ENCODE data around the gene SH3BP2. TPM values are rescaled to one million over a fixed set of nuclear protein-coding genes. Genes with fewer than 3 reads are reported as not detected.

Gene SH3BP2
- total RNA-seq (2013), result 181 TPM
- polyA plus RNA-seq (100 to 1,000 TPM in 1 of 3 donors, 10 to 100 TPM in 2; 19.1 to 478 (median 26.9) TPM), polyA minus RNA-seq (296 and 339 TPM in 2 replicates), total RNA-seq (238 to 1,129 (median 607) reads per million in 11 experiments)

GRCh38 chr4:2792711-2793585 lies at the start of gene SH3BP2:
Gene SH3BP2 (plus strand): TSS chr4:2793085. CDS start chr4:2820618, 27,533 bp downstream.
- H3K27ac ChIP-seq (ENCODE audit: low read depth in 1 of 2, low read length in 2 of 2), result peak within 1 kb of the TSS; percentile 96 to 99
- H3K79me2 ChIP-seq (ENCODE audit: insufficient read depth, low read length), result peaks cover 54% of the 10 kb centered on the region
- no peaks in the 10 kb centered on the region for H3K9me3 Mint-ChIP-seq
- peaks cover 30 to 33% of the 10 kb centered on the region in 2 donors for H3K36me3 Mint-ChIP-seq
- intact Hi-C loops (cut with micrococcal nuclease), result no loop called here
- H3K4me1 ChIP-seq (ENCODE audit: control insufficient read depth in 1 of 2, insufficient read depth in 2 of 2, low read length in 2 of 2), result peaks cover 88 to 90% of the 10 kb centered on the region in 2 donors
- peak within 1 kb of the TSS; percentile 93 to 95 for H3K4me3 Mint-ChIP-seq
- H3K27me3 Mint-ChIP-seq (ENCODE audit: low read depth in 3 of 3), result peaks cover 0 to 5% (median 2%) of the 10 kb centered on the region in 3 donors
- peaks cover 50% of the 10 kb centered on the region for H4K20me1 ChIP-seq (ENCODE audit: insufficient read depth, low read length)
- peaks cover 81% of the 10 kb centered on the region for H3K4me1 Mint-ChIP-seq
- 8% methylated on average over 103 of the region's 104 CpGs for WGBS (ENCODE audit: insufficient coverage)
- H3K9me3 ChIP-seq (replicated peaks in 1 of 2; ENCODE audit: control insufficient read depth in 1 of 2, insufficient read depth in 1 of 2, low read length in 2 of 2), result no peaks in the 10 kb centered on the region
- peaks cover 17 to 22% of the 10 kb centered on the region in 2 donors for H3K36me3 ChIP-seq (replicated peaks in 1 of 2; ENCODE audit: control insufficient read depth in 1 of 2, insufficient read depth in 2 of 2, low read length in 2 of 2)
- DNase-seq, result peak; percentile 66 to 78 (median 69)
- TF ChIP-seq CTCF (IDR thresholded peaks at IDR 0.05), result no peak
- H3K4me2 ChIP-seq (replicated peaks; ENCODE audit: extremely low read depth, low read length, poor library complexity, severe bottlenecking), result peak within 1 kb of the TSS; percentile 98
- H3K4me3 ChIP-seq (replicated peaks in 1 of 3; ENCODE audit: low read depth in 2 of 3, low read length in 3 of 3), result peak within 1 kb of the TSS; percentile 63 to 99 (median 65)
- no peaks in the 10 kb centered on the region for H3K27me3 ChIP-seq (ENCODE audit: control insufficient read depth in 2 of 2, insufficient read depth in 2 of 2, low read length in 2 of 2)
- H3K9ac ChIP-seq (ENCODE audit: insufficient read depth, low read length, poor library complexity, severe bottlenecking), result peak within 1 kb of the TSS; percentile 96
- H3K27ac Mint-ChIP-seq, result peak within 1 kb of the TSS; percentile 90 to 97 (median 93)
- no peak within 1 kb of the TSS for H2AFZ ChIP-seq (ENCODE audit: insufficient read depth, low read depth, low read length, poor library complexity, severe bottlenecking)

- Mint-ChIP-seq H3K4me1 (peaks cover 13% of the 10 kb centered on the region), H3K4me3 (no peak overlapping the region), H3K36me3 (peaks cover 69 to 76% of the 10 kb centered on the region in 2 donors), H3K9me3 (peaks cover 0 to 2% (median 0%) of the 10 kb centered on the region in 7 donors), H3K27me3 (ENCODE audit: low read depth in 3 of 3) (peaks cover 0 to 2% (median 0%) of the 10 kb centered on the region in 3 donors), H3K27ac (peak overlapping the region in 6 of 7 donors; percentile 4 to 84 (median 50))
- TF ChIP-seq CTCF (IDR thresholded peaks at IDR 0.05), result no peak
- Histone ChIP-seq H3K27me3 (ENCODE audit: control insufficient read depth in 2 of 2, insufficient read depth in 2 of 2, low read length in 2 of 2) (no peaks in the 10 kb centered on the region), H3K27ac (ENCODE audit: low read depth in 1 of 2, low read length in 2 of 2) (peak overlapping the region in 1 of 2 donors; percentile 9), H3K4me2 (replicated peaks; ENCODE audit: extremely low read depth, low read length, poor library complexity, severe bottlenecking) (no peak overlapping the region), H3K4me3 (replicated peaks in 1 of 3; ENCODE audit: low read depth in 2 of 3, low read length in 3 of 3) (no peak overlapping the region), H4K20me1 (ENCODE audit: insufficient read depth, low read length) (peaks cover 58% of the 10 kb centered on the region), H2AFZ (ENCODE audit: insufficient read depth, low read depth, low read length, poor library complexity, severe bottlenecking) (no peak overlapping the region), H3K4me1 (ENCODE audit: control insufficient read depth in 1 of 2, insufficient read depth in 2 of 2, low read length in 2 of 2) (peaks cover 8 to 16% of the 10 kb centered on the region in 2 donors), H3K9ac (ENCODE audit: insufficient read depth, low read length, poor library complexity, severe bottlenecking) (no peak overlapping the region), H3K79me2 (ENCODE audit: insufficient read depth, low read length) (peaks cover under 1% of the 10 kb centered on the region), H3K36me3 (replicated peaks in 1 of 2; ENCODE audit: control insufficient read depth in 1 of 2, insufficient read depth in 2 of 2, low read length in 2 of 2) (peaks cover 69 to 74% of the 10 kb centered on the region in 2 donors), H3K9me3 (replicated peaks in 1 of 2; ENCODE audit: control insufficient read depth in 1 of 2, insufficient read depth in 1 of 2, low read length in 2 of 2) (no peaks in the 10 kb centered on the region)
- intact Hi-C loops (cut with micrococcal nuclease), result no loop called here
- WGBS (ENCODE audit: insufficient coverage), result 98% methylated on average over 17 of the region's 21 CpGs
- no peak for DNase-seq
Observed at GRCh38 chr4:2743518-2744445, 49.1 kb upstream of the SH3BP2 start.
